Activated gamma-delta T cell (primary cell): ENCODE data around the gene DRG2.

ENCODE experiments used
- DNase-seq: peaks from one replicate; lab custom pipeline; 2025; lab: John Stamatoyannopoulos, UW

Gene DRG2

GRCh38 chr17:18115517-18115916, 27.8 kb downstream of the DRG2 start:
- DNase-seq = no peak

DNA sequence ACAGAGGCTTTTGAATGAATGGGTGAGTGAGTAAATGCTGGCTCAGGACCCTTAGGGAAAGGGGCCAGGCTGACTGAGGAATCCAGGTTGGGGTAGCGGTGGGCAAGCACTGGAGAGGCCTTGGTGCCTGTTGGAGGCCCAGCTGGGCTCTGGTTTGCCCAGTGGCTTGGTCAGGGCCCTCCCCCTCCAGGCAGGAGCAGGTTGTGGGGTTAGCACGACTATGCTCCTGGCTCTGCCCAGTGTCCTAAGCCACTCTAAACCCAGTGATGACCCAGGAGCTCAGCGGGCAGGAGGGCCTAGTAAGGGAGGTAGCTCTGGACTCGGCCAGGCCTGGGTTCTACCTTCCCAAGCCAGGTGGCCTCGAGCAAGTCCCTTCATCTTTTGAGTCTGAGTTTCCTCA, 28.3 kb downstream of the DRG2 start:
- DNase-seq = no peak

GRCh38 chr17:18117533-18117932, 29.8 kb downstream of the DRG2 start:
- DNase-seq = no peak

DNA sequence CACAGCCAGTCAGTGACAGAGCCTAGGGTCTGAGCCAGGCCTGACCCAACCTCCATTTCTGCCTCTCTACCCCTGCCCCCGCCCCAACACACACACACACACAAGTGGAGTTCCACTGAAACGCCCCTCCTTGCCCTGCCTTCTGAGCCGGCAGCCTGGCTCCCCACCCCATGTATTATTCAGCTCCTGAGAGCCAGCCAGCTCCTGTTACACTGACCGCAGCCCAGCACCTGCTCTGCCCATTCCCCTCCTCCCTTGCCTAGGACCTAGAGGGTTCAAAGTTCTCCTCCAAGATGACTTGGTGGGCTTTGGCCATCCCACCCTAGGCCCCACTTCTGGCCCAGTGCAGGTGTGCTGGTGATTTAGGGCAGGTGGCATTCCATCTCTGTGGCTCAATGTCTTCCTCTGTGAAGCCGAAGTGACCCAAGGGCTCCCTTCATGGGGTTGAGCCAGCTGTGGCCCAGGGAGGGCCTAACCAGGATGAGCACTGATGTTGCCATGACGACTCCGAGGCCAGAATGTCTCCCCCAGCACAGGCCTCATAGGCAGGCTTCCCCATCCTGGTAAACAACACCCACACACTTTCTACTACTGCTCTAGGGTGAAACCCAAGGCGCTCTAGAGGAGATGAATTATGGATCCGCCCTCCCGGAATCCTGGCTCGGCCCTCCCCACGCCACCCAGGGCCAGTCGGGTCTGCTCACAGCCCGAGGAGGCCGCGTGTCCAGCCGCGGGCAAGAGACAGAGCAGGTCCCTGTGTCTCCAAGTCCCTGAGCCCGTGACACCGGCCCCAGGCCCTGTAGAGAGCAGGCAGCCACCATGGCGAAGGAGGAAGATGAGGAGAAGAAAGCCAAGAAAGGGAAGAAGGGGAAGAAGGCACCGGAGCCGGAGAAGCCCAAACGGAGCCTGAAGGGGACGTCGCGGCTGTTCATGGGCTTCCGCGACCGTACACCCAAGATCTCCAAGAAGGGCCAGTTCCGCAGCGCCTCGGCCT, 30.5 kb downstream of the DRG2 start:
- DNase-seq = no peak

- no peak for DNase-seq
Observed at GRCh38 chr17:18119166-18119745, 31.5 kb downstream of the DRG2 start.

- no peak for DNase-seq
Observed at GRCh38 chr17:18119938-18120337, 32.2 kb downstream of the DRG2 start.

GRCh38 chr17:18120461-18121017, 32.8 kb downstream of the DRG2 start:
- DNase-seq = no peak

DNA sequence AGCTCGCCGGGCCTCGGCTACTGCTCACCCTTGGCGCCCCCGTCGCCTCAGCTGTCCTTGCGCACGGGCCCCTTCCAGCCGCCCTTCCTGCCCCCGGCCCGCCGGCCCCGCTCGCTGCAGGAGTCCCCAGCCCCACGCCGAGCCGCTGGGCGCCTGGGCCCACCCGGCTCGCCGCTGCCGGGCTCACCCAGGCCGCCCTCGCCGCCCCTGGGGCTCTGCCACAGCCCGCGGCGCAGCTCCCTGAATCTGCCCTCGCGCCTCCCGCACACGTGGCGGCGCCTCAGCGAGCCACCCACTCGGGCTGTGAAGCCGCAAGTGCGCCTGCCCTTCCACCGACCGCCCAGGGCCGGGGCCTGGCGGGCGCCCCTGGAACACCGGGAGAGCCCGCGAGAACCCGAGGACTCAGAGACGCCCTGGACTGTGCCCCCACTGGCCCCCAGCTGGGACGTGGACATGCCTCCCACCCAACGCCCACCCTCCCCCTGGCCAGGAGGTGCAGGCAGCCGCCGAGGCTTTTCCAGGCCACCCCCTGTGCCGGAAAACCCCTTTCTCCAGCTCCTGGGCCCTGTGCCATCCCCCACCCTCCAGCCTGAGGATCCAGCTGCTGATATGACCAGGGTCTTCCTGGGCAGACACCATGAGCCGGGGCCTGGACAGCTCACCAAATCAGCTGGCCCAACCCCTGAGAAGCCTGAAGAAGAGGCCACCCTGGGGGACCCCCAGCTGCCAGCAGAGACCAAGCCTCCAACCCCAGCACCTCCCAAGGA, 33.6 kb downstream of the DRG2 start:
- no peak for DNase-seq

GRCh38 chr17:18122990-18123753, 35.4 kb downstream of the DRG2 start:
- no peak for DNase-seq

DNA sequence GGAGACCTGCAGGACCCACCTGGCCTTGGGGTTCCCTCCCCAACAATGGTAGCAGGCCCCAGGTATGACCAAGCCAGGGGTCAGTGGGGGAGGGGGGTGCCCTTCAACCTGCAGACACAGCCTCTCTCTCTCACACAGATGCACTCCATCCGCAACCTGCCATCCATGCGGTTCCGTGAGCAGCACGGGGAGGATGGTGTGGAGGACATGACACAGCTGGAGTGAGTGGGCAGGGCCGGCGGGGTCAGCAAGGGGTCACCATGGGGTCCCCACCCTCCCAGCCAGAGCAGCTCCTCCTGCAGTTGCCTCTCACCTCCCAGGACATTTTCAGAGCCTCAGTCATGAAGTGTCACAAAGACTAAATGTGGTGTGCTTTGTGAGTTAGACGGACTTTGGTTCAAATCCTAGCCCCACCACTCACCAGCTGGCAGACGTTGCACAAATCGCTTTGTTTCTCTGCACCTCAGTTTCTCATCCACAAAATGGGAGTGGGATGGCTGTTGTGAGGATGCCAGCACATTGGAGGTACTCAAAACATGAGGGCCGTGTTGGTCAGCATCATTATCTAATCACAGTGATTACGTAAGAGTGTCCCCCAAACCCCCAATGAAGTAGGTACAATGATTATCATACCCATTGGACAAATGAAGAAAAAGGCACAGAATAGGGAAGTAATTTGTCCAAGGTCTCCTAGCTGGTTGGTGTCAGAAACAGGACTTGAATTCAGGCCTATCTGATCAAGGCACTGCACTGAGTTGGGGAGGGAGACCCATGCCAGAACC, 36.8 kb downstream of the DRG2 start:
- DNase-seq = no peak

- no peak for DNase-seq
Observed at GRCh38 chr17:18129041-18129502, 41.3 kb downstream of the DRG2 start.

DNA sequence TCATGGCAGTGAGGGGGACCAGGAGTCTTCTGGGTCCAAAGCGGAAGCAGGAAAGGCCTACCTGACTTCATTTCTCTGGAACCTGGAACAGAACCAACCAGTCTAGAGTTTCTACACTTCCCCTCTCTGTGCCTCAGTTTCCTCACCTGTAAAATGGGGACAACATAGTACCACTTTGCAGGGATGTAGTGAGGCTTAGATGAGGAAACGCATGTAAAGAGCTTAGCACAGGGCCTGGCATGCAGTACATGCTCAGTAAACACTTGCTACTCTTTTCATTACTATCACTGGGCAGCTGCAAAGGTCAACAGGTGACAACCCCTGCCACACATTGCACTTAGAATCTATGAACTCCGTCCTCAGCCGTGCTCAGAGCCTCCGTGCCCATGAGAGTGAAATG, 45.0 kb downstream of the DRG2 start:
- no peak for DNase-seq

DNA sequence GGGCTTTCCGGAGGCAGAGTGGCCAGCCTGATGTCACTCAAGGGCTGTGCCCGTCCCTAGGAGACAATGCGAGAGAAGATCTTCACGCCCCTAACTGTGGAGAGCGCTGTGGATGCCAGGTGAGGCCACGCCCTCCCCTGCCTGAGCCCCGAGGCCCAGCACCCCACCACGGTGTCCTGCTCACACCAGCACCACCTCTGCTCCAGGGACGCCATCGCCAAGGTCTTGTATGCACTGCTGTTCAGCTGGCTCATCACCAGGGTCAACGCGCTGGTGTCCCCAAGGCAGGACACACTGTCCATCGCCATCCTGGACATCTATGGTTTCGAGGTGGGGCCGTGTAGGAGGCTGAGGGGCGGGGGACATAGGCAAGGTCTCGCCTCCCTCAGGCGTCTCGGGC, 48.6 kb downstream of the DRG2 start:
- DNase-seq = no peak

GRCh38 chr17:18138065-18138749, 50.5 kb downstream of the DRG2 start:
- DNase-seq = no peak

DNA sequence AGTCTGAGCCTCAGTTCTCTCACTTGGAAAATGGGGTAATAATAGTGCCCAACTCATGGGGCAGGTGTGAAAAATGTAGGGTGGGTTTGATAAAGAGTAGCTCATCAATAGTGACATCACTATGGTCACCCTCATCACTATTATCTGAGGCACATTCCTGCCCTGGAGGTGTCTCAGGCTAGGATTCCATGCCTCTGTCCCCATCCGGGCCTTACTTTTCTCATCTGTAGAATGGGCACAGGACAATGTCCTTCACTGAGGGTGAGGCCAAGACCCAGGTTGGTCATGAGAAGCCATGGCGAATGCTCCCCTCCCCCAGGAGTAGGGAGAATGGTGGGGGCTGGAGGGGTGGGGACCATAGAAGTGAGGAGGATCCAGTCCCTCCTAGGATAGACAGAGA, 51.3 kb downstream of the DRG2 start:
- no peak for DNase-seq

GRCh38 chr17:18139498-18139897, 51.8 kb downstream of the DRG2 start:
- no peak for DNase-seq

GRCh38 chr17:18139949-18140348, 52.2 kb downstream of the DRG2 start:
- no peak for DNase-seq

GRCh38 chr17:18140648-18141047, 52.9 kb downstream of the DRG2 start:
- DNase-seq = no peak

GRCh38 chr17:18141210-18141803, 53.6 kb downstream of the DRG2 start:
- no peak for DNase-seq

- DNase-seq = no peak
Observed at GRCh38 chr17:18142417-18142816, 54.7 kb downstream of the DRG2 start.
